ENCODE data around the gene CGB5. TPM values are rescaled to one million over a fixed set of nuclear protein-coding genes. Genes with fewer than 3 reads are reported as not detected.

CGB5 gene
- total and polyA plus RNA-seq, 9 of the 15 experiments (the other 6 are each of a cell fraction or from before 2014, with no cell fraction given): not detected

DNA sequence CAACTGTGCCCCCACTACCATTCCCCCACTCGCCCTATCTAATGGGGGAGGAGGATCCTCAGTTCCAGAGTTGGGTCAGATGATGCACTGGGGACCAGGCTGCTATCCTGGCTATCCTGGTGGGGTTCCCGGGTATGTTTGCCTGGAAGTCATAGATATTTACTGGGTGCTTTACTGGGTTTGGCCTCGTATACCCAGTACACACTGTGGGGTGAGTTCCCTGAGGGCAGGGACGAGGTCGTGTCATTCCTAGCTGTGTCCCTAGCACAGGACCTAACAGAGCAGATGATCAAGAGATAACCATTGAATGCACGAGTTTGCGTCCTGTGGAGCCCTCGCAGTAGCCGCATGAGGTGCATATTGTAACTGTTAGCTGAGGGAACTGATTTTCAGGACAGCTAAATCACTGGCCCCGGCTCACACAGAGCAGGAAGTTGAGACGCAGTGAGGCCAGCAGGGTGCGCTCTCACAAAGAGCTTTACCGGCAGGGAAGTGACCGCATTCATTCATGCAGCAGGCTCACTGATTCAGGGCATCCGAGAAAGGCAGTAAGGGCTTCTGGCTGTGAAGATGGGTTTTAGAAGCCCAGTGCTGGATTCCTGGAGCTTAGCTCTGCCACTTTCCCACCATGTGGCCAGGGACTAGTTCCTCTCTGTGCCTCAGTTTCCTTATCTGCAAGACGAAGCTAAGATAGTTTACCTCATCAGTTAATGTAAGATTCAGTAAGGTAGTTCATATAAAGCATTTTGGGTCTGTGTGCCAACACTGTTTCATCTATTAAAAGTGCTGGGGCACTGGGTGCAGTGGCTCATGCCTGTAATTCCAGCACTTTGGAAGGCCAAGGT is 43.9 kb upstream of the CGB5 start (continued):
- TF ChIP-seq, protein P1, sequence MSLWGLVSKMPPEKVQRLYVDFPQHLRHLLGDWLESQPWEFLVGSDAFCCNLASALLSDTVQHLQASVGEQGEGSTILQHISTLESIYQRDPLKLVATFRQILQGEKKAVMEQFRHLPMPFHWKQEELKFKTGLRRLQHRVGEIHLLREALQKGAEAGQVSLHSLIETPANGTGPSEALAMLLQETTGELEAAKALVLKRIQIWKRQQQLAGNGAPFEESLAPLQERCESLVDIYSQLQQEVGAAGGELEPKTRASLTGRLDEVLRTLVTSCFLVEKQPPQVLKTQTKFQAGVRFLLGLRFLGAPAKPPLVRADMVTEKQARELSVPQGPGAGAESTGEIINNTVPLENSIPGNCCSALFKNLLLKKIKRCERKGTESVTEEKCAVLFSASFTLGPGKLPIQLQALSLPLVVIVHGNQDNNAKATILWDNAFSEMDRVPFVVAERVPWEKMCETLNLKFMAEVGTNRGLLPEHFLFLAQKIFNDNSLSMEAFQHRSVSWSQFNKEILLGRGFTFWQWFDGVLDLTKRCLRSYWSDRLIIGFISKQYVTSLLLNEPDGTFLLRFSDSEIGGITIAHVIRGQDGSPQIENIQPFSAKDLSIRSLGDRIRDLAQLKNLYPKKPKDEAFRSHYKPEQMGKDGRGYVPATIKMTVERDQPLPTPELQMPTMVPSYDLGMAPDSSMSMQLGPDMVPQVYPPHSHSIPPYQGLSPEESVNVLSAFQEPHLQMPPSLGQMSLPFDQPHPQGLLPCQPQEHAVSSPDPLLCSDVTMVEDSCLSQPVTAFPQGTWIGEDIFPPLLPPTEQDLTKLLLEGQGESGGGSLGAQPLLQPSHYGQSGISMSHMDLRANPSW (CRISPR knock-in tag; IDR thresholded peaks at IDR 0.05): no peak
- TF ChIP-seq BDP1 (IDR thresholded peaks at IDR 0.05; ENCODE audit: insufficient read depth, insufficient read length) (no peak), MIER1 (IDR thresholded peaks at IDR 0.05; ENCODE audit: low read depth) (no peak), SMAD4 (CRISPR knock-in tag; conservative IDR thresholded peaks at IDR 0.05) (no peak), RAD21 (CRISPR knock-in tag; conservative IDR thresholded peaks at IDR 0.05 in 1 of 2, IDR thresholded peaks at IDR 0.05 in 1 of 2) (peak in 1 of 2 experiments; percentile 61; a peak in 2 of 4 replicates), NFE2L1 (tag; IDR thresholded peaks at IDR 0.05; ENCODE audit: borderline replicate concordance, low read depth) (no peak), BACH1 (tag; IDR thresholded peaks at IDR 0.05) (no peak), FOXJ3 (CRISPR knock-in tag; IDR thresholded peaks at IDR 0.05) (no peak), TRIM24 (IDR thresholded peaks at IDR 0.05) (no peak), RBBP5 (IDR thresholded peaks at IDR 0.05; ENCODE audit: borderline replicate concordance, insufficient read depth, low read length, poor library complexity, severe bottlenecking) (no peak), NEUROD1 (IDR thresholded peaks at IDR 0.05; ENCODE audit: borderline replicate concordance, low read depth, low read length, partially characterized antibody) (no peak), ZNF274 (IDR thresholded peaks at IDR 0.05; ENCODE audit: borderline replicate concordance, low read depth, low read length) (no peak), NCOA1 (IDR thresholded peaks at IDR 0.05; ENCODE audit: low read depth) (no peak)
- TF ChIP-seq, protein P2, sequence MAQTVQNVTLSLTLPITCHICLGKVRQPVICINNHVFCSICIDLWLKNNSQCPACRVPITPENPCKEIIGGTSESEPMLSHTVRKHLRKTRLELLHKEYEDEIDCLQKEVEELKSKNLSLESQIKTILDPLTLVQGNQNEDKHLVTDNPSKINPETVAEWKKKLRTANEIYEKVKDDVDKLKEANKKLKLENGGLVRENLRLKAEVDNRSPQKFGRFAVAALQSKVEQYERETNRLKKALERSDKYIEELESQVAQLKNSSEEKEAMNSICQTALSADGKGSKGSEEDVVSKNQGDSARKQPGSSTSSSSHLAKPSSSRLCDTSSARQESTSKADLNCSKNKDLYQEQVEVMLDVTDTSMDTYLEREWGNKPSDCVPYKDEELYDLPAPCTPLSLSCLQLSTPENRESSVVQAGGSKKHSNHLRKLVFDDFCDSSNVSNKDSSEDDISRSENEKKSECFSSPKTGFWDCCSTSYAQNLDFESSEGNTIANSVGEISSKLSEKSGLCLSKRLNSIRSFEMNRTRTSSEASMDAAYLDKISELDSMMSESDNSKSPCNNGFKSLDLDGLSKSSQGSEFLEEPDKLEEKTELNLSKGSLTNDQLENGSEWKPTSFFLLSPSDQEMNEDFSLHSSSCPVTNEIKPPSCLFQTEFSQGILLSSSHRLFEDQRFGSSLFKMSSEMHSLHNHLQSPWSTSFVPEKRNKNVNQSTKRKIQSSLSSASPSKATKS (CRISPR knock-in tag; IDR thresholded peaks at IDR 0.05): no peak
- TF ChIP-seq, protein P3, sequence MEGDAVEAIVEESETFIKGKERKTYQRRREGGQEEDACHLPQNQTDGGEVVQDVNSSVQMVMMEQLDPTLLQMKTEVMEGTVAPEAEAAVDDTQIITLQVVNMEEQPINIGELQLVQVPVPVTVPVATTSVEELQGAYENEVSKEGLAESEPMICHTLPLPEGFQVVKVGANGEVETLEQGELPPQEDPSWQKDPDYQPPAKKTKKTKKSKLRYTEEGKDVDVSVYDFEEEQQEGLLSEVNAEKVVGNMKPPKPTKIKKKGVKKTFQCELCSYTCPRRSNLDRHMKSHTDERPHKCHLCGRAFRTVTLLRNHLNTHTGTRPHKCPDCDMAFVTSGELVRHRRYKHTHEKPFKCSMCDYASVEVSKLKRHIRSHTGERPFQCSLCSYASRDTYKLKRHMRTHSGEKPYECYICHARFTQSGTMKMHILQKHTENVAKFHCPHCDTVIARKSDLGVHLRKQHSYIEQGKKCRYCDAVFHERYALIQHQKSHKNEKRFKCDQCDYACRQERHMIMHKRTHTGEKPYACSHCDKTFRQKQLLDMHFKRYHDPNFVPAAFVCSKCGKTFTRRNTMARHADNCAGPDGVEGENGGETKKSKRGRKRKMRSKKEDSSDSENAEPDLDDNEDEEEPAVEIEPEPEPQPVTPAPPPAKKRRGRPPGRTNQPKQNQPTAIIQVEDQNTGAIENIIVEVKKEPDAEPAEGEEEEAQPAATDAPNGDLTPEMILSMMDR (IDR thresholded peaks at IDR 0.05 in 2 of 3, conservative IDR thresholded peaks at IDR 0.05 in 1 of 3; ENCODE audit: insufficient read depth in 2 of 3, low read depth in 1 of 3, low read length in 3 of 3): peak; percentile 72 to 84 (median 73)
- TF ChIP-seq, protein P4, sequence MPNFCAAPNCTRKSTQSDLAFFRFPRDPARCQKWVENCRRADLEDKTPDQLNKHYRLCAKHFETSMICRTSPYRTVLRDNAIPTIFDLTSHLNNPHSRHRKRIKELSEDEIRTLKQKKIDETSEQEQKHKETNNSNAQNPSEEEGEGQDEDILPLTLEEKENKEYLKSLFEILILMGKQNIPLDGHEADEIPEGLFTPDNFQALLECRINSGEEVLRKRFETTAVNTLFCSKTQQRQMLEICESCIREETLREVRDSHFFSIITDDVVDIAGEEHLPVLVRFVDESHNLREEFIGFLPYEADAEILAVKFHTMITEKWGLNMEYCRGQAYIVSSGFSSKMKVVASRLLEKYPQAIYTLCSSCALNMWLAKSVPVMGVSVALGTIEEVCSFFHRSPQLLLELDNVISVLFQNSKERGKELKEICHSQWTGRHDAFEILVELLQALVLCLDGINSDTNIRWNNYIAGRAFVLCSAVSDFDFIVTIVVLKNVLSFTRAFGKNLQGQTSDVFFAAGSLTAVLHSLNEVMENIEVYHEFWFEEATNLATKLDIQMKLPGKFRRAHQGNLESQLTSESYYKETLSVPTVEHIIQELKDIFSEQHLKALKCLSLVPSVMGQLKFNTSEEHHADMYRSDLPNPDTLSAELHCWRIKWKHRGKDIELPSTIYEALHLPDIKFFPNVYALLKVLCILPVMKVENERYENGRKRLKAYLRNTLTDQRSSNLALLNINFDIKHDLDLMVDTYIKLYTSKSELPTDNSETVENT (CRISPR knock-in tag; IDR thresholded peaks at IDR 0.05): no peak

Measured in K562 (cell line).